Measurements from ENCODE around the gene MYRIP. TPM values are rescaled to one million over a fixed set of nuclear protein-coding genes. Genes with fewer than 3 reads are reported as not detected.

Gene MYRIP
- total RNA-seq, 1 experiment from 2014 or later: 2.7 TPM

GRCh38 chr3:40213556-40213955, 404.1 kb downstream of the MYRIP start:
- no peak for DNase-seq (ENCODE audit: extremely low read depth, low read depth)

GRCh38 chr3:40215015-40215414, 405.6 kb downstream of the MYRIP start:
- no peak for DNase-seq (ENCODE audit: extremely low read depth, low read depth)

- no peak for DNase-seq (ENCODE audit: extremely low read depth, low read depth)
These were observed 407.1 kb downstream of the MYRIP start for GRCh38 chr3:40216471-40216870.

- no peak for DNase-seq (ENCODE audit: extremely low read depth, low read depth)
These were observed 414.4 kb downstream of the MYRIP start for GRCh38 chr3:40223856-40224255.

- DNase-seq (ENCODE audit: extremely low read depth, low read depth): no peak
These were observed 415.5 kb downstream of the MYRIP start for GRCh38 chr3:40224796-40225515.

GRCh38 chr3:40226636-40227035, 417.2 kb downstream of the MYRIP start:
- DNase-seq (ENCODE audit: extremely low read depth, low read depth): no peak

- no peak for DNase-seq (ENCODE audit: extremely low read depth, low read depth)
These were observed 419.5 kb downstream of the MYRIP start for GRCh38 chr3:40228792-40229350.

- DNase-seq (ENCODE audit: extremely low read depth, low read depth): no peak
These were observed 420.0 kb downstream of the MYRIP start for GRCh38 chr3:40229386-40229785.

GRCh38 chr3:40229963-40230362, 420.6 kb downstream of the MYRIP start:
- no peak for DNase-seq (ENCODE audit: extremely low read depth, low read depth)

GRCh38 chr3:40230382-40230781, 421.0 kb downstream of the MYRIP start:
- no peak for DNase-seq (ENCODE audit: extremely low read depth, low read depth)

- DNase-seq (ENCODE audit: extremely low read depth, low read depth): no peak
These were observed 423.2 kb downstream of the MYRIP start for GRCh38 chr3:40232626-40233025.

- DNase-seq (ENCODE audit: extremely low read depth, low read depth): no peak
These were observed 427.8 kb downstream of the MYRIP start for GRCh38 chr3:40237159-40237558.

- DNase-seq (ENCODE audit: extremely low read depth, low read depth): no peak
These were observed 428.6 kb downstream of the MYRIP start for GRCh38 chr3:40237889-40238571.

- no peak for DNase-seq (ENCODE audit: extremely low read depth, low read depth)
These were observed 431.5 kb downstream of the MYRIP start for GRCh38 chr3:40240921-40241320.

- DNase-seq (ENCODE audit: extremely low read depth, low read depth): no peak
These were observed 432.8 kb downstream of the MYRIP start for GRCh38 chr3:40242216-40242615.

GRCh38 chr3:40242638-40243037, 433.2 kb downstream of the MYRIP start:
- DNase-seq (ENCODE audit: extremely low read depth, low read depth): no peak

- no peak for DNase-seq (ENCODE audit: extremely low read depth, low read depth)
These were observed 433.6 kb downstream of the MYRIP start for GRCh38 chr3:40243056-40243455.

GRCh38 chr3:40247714-40248454, 438.5 kb downstream of the MYRIP start:
- DNase-seq (ENCODE audit: extremely low read depth, low read depth): no peak

- DNase-seq (ENCODE audit: extremely low read depth, low read depth): no peak
These were observed 439.2 kb downstream of the MYRIP start for GRCh38 chr3:40248591-40248990.

- no peak for DNase-seq (ENCODE audit: extremely low read depth, low read depth)
These were observed 439.8 kb downstream of the MYRIP start for GRCh38 chr3:40249168-40249567.

GRCh38 chr3:40254491-40254890, 445.1 kb downstream of the MYRIP start:
- no peak for DNase-seq (ENCODE audit: extremely low read depth, low read depth)
